GOT3 (cell line): ENCODE data around the gene MFAP4.

Source experiments
- DNase-seq: peaks from one replicate; lab custom pipeline; 2025; ENCODE audit warnings: mixed read lengths; lab: John Stamatoyannopoulos, UW

Gene MFAP4

GRCh38 chr17:19410091-19410490, 23.1 kb upstream of the MFAP4 start:
- no peak for DNase-seq

GRCh38 chr17:19409509-19409908, 22.5 kb upstream of the MFAP4 start:
- DNase-seq, result no peak

GRCh38 chr17:19409066-19409465, 22.1 kb upstream of the MFAP4 start:
- no peak for DNase-seq

- DNase-seq, result no peak
These were observed 21.3 kb upstream of the MFAP4 start for GRCh38 chr17:19408346-19408710.

GRCh38 chr17:19407601-19408345, 20.8 kb upstream of the MFAP4 start:
- DNase-seq, result no peak

DNA sequence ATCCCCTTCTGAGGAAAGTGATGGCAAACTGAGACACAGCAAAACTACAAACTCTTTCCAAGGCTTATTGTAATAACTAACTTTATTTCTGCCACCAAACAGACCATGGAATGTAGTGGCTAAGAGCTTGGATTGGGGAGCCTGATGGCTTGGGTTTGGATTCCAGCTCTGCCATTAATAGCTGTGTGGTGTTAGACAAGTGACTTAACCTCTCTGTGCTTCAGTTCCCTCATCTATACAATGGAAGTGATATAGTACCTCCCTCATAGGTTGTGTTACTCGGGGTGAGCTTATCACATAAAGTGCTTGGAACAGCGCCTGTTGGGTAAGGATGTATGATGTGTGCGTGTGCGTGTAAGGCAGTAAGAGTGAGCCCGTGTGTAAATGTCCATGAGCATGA, 18.1 kb upstream of the MFAP4 start:
- no peak for DNase-seq

DNA sequence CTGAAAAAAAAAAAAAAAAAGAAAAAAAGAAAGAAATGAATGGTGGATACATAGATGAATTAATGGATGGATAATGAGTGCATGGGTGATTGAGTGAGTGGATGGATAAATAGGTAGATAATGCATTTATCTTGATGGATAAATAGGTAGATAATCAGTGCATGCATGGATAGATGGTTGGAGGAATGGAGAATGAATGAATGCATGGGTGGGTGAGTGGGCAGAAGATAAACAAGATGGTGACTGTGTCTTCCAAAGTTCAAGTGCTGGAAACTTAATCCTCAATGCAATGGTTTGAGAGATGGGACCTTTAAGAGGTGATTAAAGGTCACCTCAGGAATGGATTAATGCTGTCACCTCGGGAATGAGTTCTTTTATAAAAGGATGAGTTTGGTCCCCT, 17.3 kb upstream of the MFAP4 start:
- DNase-seq, result no peak

- DNase-seq, result no peak
These were observed 16.0 kb upstream of the MFAP4 start for GRCh38 chr17:19403021-19403420.

GRCh38 chr17:19402171-19402570, 15.2 kb upstream of the MFAP4 start:
- no peak for DNase-seq

- no peak for DNase-seq
These were observed 14.5 kb upstream of the MFAP4 start for GRCh38 chr17:19401321-19402010.

- DNase-seq, result no peak
These were observed 12.9 kb upstream of the MFAP4 start for GRCh38 chr17:19399750-19400450.

GRCh38 chr17:19398301-19399181, 11.6 kb upstream of the MFAP4 start:
- DNase-seq, result no peak

DNA sequence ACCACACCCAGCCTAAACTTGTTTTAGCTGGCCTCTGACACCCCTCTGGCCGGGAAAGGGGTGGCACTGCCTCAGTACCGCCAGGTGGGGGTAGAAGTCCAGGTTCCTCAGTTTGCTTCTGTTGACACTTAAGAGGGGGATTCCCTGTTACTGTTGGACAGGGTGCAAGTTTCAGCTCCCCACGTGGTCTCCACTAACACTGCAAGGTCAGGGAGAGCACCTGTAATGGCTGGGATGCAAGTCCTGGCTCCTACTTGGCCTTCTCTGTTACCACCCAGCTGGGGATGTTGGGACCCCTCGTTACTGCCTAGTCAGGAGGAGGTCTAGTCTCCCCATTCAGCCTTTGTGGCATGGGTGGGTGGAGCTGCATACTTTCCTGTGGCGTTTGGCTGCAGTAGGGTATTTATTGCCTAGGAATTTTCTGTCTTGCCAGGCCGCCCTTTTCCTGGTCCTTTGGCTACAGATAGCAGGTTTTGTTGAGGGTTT, 10.6 kb upstream of the MFAP4 start:
- no peak for DNase-seq

- DNase-seq, result no peak
These were observed 5.3 kb upstream of the MFAP4 start for GRCh38 chr17:19392303-19392702.

DNA sequence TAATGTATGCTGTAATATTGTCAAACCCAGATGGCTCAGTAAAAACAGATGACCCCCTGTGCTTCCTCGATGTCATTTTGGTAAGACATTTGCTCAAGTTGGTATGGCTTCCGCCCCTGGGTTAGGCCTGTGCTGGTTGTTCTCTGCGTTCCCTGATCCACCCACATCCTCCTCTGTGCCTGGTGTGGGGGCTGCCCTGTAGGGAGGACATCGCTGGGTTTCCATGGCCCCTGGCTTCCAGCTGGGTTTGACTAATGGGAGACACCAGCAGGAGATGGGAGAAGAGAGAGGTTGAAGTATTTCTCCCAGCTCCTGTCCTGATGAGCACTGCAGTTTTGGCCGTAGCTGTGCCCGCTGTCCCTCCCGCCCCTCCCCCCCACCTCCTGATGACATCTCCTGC, 4.4 kb upstream of the MFAP4 start:
- no peak for DNase-seq

- DNase-seq, result no peak
These were observed 4.0 kb upstream of the MFAP4 start for GRCh38 chr17:19390951-19391350.

DNA sequence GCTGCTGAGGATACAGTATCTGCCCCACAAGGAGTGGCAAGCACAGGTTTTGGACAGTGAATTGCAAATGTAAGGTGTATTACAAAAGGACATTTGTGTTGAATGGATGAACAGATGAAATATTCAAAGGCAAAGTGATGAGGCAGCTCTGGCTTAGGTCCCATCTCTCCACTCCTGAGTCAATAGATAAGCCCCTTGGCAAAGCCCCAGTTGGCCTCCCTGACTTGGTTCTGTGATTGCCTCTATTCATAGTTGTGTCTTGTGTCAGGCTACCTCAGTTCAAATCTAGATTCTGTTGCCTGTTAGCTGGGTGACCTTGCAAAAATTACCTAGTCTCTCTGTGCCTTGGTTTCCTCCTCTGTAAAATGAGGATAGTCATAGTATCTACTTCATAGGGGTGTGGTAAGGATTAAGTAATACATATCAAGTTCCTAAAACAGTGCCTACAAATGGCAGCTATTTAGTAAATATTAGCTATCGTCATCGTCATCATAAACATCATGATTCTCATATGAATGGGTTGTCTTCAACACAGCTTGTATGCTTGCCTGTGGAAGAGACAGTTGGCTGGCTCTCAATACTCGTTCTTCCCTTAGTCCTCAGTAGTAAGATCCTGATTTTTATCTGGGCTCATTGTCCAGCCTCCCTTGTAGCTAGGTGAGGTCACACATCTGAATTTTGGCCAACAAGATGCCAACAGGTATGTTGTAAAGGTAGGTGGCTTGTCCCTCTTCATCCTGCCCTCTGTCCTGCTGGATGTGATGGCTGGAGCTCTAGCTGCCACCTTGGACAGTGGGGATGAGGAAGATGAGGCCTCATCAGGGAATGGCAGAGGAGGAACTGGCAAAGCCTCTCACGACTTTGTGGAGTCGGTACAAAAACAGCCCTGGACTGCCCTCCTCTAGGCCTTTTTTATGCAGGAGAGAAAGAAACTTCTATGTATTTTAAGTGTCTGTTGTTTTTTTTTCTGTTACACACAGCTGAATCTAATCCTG, 2.1 kb upstream of the MFAP4 start:
- DNase-seq, result no peak

DNA sequence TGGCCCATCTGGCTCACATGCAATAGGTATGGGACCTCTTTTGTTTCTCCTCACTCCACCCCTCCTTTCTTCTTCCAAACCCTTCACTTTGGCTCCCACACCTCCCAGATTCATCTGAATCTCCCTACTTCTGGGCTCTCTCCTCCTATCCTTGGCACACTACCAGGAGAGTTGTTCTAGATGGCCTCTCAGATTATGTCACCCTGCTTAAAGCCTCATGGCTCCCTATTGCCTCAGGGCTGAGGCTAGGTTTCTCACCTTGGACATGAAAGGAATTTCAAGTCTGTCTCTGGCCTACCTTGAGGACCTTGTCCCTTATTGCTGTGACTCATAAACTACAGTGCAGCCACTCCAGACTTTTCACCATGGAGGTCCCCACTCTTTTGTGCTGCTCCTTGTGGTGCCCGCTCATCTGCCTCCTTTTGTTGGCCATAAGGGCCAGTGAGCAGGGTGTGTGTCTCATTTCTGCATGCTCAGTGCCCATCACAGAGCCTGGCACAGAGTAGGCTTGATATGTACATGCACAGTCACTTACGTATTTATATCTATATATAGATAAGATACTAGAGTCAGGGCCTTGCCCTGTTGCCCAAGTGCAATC, 1.0 kb upstream of the MFAP4 start:
- no peak for DNase-seq

- no peak for DNase-seq
These were observed 700 bp downstream of the MFAP4 start for GRCh38 chr17:19386051-19386929.
